T1000 (cell line): ENCODE results near the gene PLEKHG5.
"Not testable (repeated sequence)": the region's sequence is repeated elsewhere in the genome, so short reads cannot be mapped to it uniquely, and the experiment has no call there.

ENCODE experiments used
- DNase-seq: peaks from one replicate; lab custom pipeline; 2025; ENCODE audit warnings: mixed read lengths; lab: John Stamatoyannopoulos, UW

Gene PLEKHG5

DNA sequence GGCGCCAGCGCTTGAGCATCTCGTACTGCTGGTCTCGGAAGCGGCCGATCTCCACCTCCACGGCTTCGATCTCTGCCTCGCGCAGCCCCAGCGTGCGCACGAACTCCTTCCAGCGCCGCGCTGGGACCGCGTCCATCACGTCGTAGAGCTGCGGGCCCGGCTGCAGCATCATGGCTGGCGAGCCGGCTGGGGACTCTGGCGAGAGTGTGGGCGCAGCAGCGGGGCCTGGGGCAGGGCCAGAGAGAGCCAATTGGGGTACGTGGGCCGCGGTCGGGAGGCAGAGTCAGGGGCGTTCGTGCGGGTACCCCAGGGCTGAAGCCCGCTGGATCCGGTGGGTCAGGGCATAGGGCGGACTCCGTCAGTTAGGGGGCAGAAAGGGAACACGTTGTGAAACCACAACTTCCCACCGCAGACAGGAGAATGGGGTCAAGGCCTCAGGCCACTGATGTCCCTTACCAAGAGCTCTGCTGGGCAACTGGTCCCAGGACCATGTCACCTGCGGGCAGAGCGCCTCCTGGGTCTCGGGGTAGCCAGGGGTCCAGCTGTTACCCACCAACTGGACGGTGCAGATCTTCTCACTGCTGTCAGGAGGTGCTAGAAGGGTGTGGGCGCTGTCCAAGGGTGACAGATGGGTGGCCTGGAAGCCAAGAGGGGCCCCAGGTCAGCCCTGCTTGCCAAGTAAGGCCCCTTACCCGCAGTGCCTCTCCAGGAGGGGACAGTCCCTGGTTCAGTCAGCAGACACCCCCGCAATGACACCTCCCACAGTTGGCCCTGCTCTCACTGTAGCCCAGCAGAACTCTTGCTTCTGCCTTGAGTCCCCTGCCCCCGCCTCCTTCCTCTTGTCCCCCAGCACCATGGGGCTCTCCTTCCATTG is 29.7 kb downstream of the PLEKHG5 start:
- DNase-seq: no peak

DNA sequence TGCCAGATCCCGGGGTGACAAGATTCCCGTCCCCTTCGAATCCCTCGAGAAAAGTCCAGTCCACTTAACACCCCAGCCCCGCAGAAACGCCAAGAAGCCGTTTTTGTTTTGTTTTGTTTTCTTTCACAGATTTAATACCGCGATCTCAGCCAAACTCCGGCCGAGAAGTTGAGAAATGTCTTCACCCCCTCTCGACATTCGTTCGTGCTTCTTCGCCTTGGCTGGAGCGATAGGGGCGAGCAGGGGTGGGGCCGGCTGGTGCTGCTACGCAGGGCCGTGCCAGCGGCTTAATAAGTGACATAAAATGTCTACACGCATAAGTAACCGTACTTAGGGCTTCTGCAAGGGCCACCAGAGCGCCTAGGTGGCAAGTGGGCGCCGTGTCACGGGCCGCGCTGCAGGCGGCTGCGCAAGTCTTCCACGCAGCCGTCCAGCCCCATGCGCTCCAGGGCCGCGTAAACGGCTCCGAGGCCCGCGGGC is 30.4 kb downstream of the PLEKHG5 start:
- no peak for DNase-seq

GRCh38 chr1:6460301-6461050 is 31.0 kb downstream of the PLEKHG5 start:
- DNase-seq: no peak

DNA sequence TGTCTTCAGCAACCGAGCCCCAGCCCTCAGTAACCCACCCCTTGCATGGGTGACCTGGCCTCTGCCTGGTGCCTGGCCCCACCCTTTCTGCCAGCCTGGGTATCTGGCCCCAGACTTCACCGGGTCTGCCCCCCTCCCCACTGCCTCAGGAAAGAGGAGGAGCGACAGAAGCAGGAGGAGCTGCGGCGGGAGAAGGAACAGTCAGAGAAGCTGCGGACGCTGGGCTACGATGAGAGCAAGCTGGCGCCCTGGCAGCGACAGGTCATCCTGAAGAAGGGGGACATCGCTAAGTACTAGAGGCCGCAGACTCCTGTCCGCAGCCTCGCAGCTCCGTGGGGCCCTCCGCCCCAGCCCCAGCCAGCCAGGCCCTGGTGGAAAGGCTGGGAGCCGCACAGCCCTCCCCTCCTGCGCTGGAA is 31.6 kb downstream of the PLEKHG5 start:
- no peak for DNase-seq

DNA sequence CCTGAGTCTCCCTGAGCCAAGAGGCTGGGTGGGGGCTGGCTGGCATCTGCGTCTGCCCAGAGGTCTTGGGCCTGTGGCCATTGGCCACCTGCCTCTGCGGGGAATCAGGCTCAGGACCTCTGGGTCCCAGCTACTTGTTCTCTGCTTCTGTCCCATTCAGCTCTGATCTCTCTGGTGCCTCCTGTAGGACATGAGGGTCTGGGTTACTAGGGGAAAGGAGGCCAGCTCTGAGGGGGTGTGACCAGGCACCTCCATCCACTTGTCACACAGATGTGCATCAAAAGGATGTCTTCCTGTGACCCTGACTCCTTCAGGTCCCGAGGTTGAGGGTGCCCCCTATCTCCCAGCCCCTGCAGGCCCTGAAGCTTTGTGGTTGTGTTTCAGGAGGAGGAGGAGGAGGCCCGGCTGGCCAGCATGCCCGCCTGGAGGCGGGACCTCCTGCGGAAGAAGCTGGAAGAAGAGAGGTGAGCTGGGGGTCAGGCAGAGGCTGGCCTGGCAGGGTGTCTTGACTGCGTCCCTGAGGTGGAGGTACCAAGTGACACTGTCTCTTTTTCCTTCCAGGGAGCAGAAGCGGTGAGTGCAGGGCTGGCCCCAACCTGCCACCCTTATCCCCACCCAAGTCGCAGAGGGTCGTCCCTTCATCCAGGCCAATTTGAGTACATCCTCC is 34.5 kb downstream of the PLEKHG5 start:
- no peak for DNase-seq

GRCh38 chr1:6455752-6456520 is 35.5 kb downstream of the PLEKHG5 start:
- not testable (repeated sequence) for DNase-seq

GRCh38 chr1:6454856-6455751 is 36.4 kb downstream of the PLEKHG5 start:
- no peak for DNase-seq

- not testable (repeated sequence) for DNase-seq
Observed at GRCh38 chr1:6453895-6454855, 37.3 kb downstream of the PLEKHG5 start.

DNA sequence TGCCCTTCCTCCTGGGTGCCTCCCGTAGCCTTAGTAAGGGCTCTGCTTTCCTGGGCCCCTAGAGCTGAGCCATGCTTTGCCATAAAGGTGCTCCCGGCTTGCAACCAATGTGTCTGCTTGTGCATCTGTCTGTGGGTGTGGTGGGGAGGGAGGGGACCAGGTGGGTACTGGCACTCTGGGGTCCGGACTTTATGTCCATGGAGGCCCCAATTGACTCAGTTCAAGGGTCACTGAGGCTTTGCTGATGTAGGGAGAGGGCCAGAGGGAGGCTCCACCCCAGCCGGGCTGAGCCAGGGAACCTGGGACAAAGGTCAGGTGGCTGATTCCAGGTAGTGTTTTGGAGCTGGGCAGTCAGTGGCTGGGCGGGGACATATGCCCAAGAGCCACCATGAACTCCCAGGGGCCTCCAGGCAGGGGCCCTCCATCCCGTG is 40.5 kb downstream of the PLEKHG5 start:
- no peak for DNase-seq

GRCh38 chr1:6450486-6450885 is 41.0 kb downstream of the PLEKHG5 start:
- not testable (repeated sequence) for DNase-seq

GRCh38 chr1:6450005-6450450 is 41.4 kb downstream of the PLEKHG5 start:
- DNase-seq: no peak

DNA sequence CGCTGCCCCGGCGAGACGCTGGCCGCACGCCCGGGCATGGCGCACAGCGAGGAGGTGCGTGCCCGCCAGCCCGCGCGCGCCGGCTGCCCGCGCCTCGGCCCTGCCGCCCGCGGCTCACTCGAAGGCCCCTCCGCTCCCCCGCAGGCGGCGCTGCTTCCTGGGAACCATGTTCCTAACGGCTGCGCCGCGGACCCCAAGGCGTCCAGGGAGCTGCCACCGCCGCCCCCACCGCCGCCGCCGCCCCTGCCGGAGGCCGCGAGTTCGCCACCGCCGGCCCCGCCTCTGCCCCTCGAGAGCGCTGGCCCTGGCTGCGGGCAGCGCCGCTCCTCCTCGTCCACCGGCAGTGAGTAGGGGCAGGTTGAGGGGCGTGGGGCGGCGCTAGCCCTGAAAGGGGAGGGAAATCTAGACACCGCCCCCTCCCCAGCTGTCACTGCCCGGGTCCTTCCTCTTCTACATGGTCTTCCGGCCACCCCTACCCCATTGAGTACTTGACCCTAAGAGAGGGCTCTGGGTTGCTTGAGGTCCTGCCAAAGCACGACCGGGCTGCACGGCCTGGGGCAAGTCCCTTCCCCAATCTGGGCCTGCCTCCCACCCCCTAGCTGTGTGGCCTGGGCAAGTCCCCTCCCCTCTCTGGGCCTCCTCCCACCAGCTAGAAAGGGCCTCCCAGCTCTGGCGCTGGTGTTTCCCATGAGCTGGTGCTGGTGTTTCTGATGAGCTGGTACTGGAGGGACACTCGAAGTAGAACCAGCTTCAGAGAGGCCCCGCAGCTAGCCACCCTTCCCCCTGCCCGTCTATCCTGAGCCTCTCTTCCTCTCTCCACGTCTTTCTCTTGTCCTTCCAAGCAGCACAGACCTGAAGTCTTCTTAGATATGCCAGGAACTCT is 42.5 kb downstream of the PLEKHG5 start:
- DNase-seq: no peak

DNA sequence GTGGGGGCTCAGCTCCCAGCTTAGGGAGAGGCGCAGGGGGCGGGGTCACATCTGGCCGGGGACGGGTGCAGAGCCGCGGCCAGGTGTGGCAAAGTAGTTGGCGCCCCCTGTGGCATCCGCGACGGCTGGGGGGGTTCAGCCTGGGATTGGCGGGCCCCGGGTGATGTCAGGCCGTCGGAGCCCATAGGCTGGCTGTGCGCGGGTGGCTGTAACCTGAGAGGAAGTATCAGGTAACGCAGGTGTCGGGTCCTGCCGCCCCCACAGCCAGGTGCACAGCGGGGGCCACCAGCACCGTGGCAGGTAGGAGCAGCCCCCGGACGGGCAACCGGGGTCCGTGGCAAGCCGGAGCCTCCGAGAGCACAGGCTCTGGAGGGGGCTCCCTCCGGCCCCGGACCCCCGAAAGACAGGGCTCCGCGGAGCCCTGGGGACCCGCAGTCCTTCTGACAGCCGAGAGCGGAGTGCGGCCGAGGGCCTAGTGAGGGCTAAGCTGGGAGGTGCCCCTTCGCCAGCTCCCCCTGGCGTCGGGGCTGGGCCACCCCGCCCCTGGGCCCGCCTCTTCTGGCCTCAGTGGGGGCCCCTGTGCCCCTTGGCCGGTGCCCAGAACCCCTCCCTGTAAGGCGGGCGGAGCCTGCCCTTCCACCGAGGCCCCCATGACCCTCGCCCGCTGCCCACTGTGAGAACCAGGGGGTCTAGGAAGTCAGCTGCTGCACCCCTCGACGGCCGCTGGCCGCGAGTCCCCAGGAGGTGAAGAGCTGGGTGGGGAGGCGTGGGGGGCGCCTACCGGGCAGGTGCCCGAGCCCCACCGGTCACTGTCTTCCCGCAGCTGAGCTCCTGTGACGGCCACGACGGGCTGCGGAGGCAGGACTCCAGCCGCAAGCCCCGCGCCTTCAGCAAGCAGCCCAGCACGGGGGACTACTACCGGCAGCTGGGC is 43.4 kb downstream of the PLEKHG5 start:
- no peak for DNase-seq

DNA sequence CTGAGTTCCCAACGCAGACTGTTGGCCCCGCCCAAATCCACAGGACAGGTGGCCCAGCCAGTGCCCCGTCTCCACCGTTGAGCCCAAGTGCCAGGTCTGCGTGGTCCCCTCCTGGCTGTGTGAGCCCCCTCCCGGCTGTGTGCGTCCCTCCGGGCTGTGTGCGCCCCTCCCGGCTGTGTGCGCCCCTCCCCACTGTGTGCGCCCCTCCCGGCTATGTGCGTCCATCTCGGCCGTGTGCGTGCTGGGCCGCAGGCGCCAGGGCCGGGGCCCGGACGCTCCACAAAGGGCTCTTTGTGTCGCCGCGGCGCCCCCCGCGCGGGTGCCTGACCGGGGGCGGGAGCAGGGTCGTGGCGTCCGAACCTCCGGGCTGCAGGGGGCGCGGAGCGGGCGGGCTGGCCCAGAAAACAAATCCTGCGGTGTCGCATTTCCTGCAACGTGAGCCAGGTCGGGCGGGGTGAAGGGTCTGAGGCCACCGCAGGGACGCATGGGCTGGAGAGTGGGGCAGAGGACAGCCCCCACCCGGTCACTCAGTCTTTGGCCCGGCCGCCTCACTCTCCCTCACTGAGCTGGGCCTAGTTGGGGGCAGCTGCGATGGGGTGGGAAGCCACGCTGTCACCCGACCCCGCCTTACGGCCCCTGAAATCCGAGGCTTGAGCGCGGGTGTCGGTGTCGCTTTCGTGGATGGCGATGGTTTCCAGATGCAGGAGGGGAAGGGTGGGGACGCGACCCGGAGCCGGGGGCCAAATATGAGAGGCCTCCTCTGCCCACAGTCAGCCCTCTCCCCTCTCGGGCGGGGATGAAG is 44.2 kb downstream of the PLEKHG5 start:
- DNase-seq: no peak

DNA sequence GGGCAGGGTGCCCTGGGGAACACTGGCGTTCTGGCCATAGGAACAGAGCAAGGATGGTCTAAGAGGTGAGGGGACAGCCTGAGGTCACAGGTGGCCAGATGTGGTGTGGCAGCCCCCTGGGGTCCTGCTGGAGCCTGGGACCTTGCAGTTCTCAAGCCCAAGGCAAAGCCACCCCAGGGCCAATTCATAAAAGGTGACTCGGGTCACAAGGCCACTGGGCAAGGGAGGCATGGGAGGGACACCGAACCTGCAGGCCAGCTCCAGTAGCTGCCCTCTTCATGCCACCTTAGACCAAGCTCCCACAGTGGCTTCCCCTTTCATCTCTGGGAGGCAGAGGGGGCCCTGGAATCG is 44.8 kb downstream of the PLEKHG5 start:
- DNase-seq: no peak

DNA sequence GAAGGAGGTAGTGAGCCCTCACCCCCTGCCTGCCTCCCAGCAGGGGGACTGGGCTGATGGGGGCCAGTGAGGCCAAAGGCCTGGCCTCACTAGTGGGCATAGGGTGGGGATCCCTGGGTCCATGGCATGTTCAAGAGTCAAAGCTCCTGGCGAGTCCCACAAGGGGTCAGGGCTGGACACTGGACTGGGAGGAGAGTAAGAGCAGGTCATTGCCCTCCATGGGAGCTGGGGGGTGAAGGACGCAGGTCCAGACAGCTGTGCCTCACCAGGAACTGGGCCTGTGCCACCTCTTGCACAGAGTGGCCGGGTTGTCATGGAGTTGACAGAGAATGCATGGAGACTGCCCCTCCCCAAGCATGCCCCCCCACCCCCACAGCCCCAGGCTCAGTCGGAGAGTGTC is 45.5 kb downstream of the PLEKHG5 start:
- not testable (repeated sequence) for DNase-seq
